ENCODE data around the gene CITED4. TPM values are rescaled to one million over a fixed set of nuclear protein-coding genes. Genes with fewer than 3 reads are reported as not detected.

Gene CITED4, protein sequence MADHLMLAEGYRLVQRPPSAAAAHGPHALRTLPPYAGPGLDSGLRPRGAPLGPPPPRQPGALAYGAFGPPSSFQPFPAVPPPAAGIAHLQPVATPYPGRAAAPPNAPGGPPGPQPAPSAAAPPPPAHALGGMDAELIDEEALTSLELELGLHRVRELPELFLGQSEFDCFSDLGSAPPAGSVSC
- total RNA-seq (ENCODE audit: low replicate concordance), result 0.12 and 5.4 TPM in 2 replicates

DNA sequence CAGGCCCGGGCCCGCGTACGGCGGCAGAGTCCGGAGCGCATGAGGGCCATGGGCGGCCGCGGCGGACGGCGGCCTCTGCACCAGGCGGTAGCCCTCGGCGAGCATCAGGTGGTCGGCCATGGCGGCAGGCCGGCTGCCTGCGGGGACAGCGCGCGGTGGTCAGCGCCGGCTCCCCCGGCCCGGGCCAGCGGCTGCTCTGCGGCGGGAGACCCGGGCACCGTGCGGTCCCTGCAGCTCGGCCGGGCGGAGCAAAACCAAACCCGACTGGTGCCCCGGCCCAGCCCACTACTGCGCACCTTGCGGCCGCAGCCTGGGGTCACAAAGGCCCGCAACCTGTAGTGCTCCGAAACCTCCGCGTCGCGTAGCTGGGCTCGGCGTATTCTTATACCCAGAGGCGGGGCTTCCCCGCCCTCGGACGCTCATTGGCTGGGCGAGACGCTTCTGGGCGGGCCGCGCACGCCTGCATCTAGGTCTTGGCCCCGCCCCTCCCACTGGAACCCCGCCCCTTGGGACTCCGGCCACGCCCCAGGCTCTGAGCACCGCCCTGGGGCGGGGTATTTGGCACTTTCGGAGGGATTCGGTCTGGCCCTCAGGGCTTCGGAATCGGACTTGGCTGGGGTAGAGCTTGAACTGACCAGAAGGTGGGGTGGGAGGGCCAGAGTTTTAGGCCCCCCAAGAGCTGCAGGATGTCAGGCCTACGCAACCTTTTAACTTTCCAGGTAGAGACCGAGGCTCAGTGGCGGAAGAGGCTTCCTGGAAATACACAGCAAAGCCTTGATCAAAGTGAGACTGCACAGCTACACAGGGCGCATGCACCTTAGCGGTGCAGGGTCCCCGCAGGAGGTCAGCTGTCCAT lies at the start of gene CITED4:
Gene CITED4, minus strand, starts transcription at position 356 of the 856 bp plus-strand sequence. Its CDS starts 236 bp downstream, at position 120.

Other genes with a start within 250 kb of the CITED4 start
- 0.23 and 1.1 TPM in 2 replicates for gene RIMS3, start 196.7 kb downstream of the CITED4 start, total RNA-seq (ENCODE audit: low replicate concordance)
- gene NFYC, start 170.7 kb downstream of the CITED4 start, total RNA-seq (ENCODE audit: low replicate concordance), result 19.1 and 45.6 TPM in 2 replicates
- not detected in 2 replicates for gene KCNQ4, start 78.6 kb downstream of the CITED4 start, total RNA-seq (ENCODE audit: low replicate concordance)
- 4.8 and 42.0 TPM in 2 replicates for gene CTPS1, start 117.3 kb upstream of the CITED4 start, total RNA-seq (ENCODE audit: low replicate concordance)
- gene SLFNL1, start 159.4 kb upstream of the CITED4 start, total RNA-seq (ENCODE audit: low replicate concordance), result 0.15 and 0.35 TPM in 2 replicates